ENCODE data around the gene HSPB7. TPM values are rescaled to one million over a fixed set of nuclear protein-coding genes. Genes with fewer than 3 reads are reported as not detected.

Gene HSPB7
- total and polyA plus RNA-seq, 2 donors (not counting 3 experiments of a cell fraction or from before 2014, with no cell fraction given): not detected

DNA sequence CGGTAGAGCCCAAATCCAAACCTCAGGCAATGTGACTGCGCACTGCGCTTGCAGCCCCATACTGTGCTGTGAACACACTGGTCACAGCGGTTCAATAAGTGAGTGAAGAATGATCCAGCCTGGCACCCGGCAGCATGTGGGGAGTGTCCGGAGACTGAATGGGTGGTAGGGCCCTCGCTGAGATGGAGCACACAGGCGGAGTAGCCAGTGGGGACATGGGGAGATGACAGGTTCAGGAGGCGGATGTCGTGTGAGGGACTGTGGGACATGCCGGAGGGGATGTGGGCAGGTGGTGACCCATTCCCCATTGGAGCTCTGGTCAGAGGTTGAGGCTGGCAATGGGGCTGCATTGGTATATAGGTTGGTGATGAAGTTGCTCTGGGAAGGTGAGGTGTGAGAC lies 8.2 kb downstream of the HSPB7 start:
- DNase-seq (ENCODE audit: low read depth, low spot score) (no peak), FAIRE-seq (no peak)
- Histone ChIP-seq H2AFZ (ENCODE audit: low read depth, low read length) (no peak overlapping the region), H3K79me2 (ENCODE audit: control insufficient read depth, insufficient read depth, low read length) (no peaks in the 10 kb centered on the region), H3K4me2 (ENCODE audit: insufficient read depth, low read length) (no peak overlapping the region), H3K9me1 (replicated peaks; ENCODE audit: control insufficient read depth, extremely low read depth, insufficient read depth, low read length) (no peaks in the 10 kb centered on the region), H3K9me3 (replicated peaks; ENCODE audit: control insufficient read depth, insufficient read depth, low read length) (no peaks in the 10 kb centered on the region), H3K4me3 (replicated peaks in 1 of 3; ENCODE audit: insufficient read depth in 1 of 3, low read depth in 1 of 3, low read length in 3 of 3) (no peak overlapping the region), H4K20me1 (replicated peaks; ENCODE audit: control insufficient read depth, extremely low read depth, insufficient read depth, low read length) (no peaks in the 10 kb centered on the region), H3K27ac (ENCODE audit: insufficient read depth, low read depth, low read length) (no peak overlapping the region), H3K36me3 (ENCODE audit: control insufficient read depth in 2 of 2, extremely low read depth in 1 of 2, insufficient read depth in 2 of 2, low read length in 2 of 2) (no peaks in the 10 kb centered on the region), H3K4me1 (ENCODE audit: control insufficient read depth, extremely low read depth, insufficient read depth, low read length) (peaks cover 4% of the 10 kb centered on the region), H3K9ac (replicated peaks; ENCODE audit: extremely low read depth, insufficient read depth, low read length) (no peak overlapping the region), H3K27me3 (ENCODE audit: control insufficient read depth in 2 of 2, insufficient read depth in 2 of 2, low read length in 2 of 2) (no peaks in the 10 kb centered on the region)
- no peak for TF ChIP-seq FOS (IDR thresholded peaks at IDR 0.05; ENCODE audit: borderline replicate concordance, insufficient read depth, low read length)
- TF ChIP-seq, protein P1, sequence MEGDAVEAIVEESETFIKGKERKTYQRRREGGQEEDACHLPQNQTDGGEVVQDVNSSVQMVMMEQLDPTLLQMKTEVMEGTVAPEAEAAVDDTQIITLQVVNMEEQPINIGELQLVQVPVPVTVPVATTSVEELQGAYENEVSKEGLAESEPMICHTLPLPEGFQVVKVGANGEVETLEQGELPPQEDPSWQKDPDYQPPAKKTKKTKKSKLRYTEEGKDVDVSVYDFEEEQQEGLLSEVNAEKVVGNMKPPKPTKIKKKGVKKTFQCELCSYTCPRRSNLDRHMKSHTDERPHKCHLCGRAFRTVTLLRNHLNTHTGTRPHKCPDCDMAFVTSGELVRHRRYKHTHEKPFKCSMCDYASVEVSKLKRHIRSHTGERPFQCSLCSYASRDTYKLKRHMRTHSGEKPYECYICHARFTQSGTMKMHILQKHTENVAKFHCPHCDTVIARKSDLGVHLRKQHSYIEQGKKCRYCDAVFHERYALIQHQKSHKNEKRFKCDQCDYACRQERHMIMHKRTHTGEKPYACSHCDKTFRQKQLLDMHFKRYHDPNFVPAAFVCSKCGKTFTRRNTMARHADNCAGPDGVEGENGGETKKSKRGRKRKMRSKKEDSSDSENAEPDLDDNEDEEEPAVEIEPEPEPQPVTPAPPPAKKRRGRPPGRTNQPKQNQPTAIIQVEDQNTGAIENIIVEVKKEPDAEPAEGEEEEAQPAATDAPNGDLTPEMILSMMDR (IDR thresholded peaks at IDR 0.05; ENCODE audit: extremely low read depth in 1 of 2, insufficient read depth in 1 of 2, low read depth in 1 of 2, low read length in 2 of 2): no peak
- no peak for TF ChIP-seq GATA2 (IDR thresholded peaks at IDR 0.05; ENCODE audit: insufficient read depth, insufficient read length, low read depth, low read length)
- no peak for TF ChIP-seq MYC (IDR thresholded peaks at IDR 0.05; ENCODE audit: low read depth, low read length)
- no peak for TF ChIP-seq POLR2A (IDR thresholded peaks at IDR 0.05; ENCODE audit: low read depth, low read length)
- TF ChIP-seq POLR2AphosphoS5 (IDR thresholded peaks at IDR 0.05; ENCODE audit: insufficient read depth, low read depth, low read length): no peak
- no peak for TF ChIP-seq JUN (IDR thresholded peaks at IDR 0.05; ENCODE audit: borderline replicate concordance, insufficient read depth, insufficient read length, low read depth)
- TF ChIP-seq MAX (IDR thresholded peaks at IDR 0.05; ENCODE audit: insufficient read depth, insufficient read length): no peak
- no peak for TF ChIP-seq EZH2 (IDR thresholded peaks at IDR 0.05; ENCODE audit: borderline replicate concordance, low read depth, low read length, severe bottlenecking)
- BruUV-seq (replicated peaks): no TSS peak
- ChIA-PET POLR2A (no interaction called here), CTCF (interaction anchor here (0.5 to 3.9 kb wide), 11 partner anchors 9 to 353 kb away, joined by 3 to 25 read pairs (median 4); partner anchors contain the start of gene FAM131C)
- intact Hi-C loops (cut with micrococcal nuclease) (loop anchor here (1.0 kb wide), 5 partner anchors 24 to 354 kb away; partner anchors contain the start of gene FAM131C), dilution Hi-C loops (cut with MboI; ENCODE audit: extremely low pct_ligation_motif_present, low sequenced_read_pairs) (no loop called here)

All from endothelial cell of umbilical vein (primary cell).